HG02678 (cell line): ENCODE measurements around the gene LGALS3BP.

ENCODE experiments used
- ATAC-seq: cut with Tn5 transposase; IDR thresholded peaks from one replicate; pipeline ENCODE4 v1.9.1; 2021; ENCODE audit warnings: mild to moderate bottlenecking, moderate library complexity; ENCODE audit not compliant: unreplicated experiment

LGALS3BP gene

DNA sequence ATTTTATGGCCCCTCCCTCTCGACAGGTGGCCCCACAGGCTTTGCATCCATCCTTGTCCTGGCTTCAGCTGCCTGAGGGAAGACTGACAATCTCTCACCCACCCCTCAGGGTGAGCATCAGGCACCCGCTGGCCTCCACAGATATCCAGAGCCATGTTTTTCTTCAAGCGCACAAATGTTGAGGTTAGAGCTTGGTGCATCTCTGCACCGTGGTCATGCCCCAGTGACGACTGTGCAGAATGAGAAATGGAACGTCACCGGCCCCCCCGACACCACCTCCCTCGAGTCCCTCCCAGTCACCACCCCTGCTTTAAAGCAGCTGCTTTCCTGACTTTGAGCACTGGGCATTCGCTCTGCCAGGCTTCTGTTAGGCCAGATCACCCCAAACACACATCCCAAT, 34.8 kb downstream of the LGALS3BP start:
- ATAC-seq: no peak

GRCh38 chr17:78944026-78944425, 35.7 kb downstream of the LGALS3BP start:
- ATAC-seq: no peak

GRCh38 chr17:78940708-78941107, 39.0 kb downstream of the LGALS3BP start:
- ATAC-seq: no peak

DNA sequence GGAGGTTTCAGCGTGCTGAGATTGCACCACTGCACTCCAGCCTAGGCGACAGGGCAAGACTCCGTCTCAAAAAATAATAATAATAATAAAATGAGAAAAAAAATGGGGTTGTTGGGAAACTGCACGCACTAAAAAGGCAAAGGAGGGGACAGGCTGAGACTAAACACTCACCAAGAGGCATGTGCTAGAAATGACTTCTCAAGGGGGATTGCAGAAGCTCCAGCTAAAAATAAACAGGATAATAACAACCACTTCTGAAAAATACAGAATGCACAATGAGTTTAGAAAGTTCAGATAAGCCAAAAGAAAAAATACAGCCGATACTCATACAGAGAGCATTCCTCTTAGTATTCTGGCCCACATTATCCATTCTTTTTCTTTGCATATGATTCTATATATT, 39.5 kb downstream of the LGALS3BP start:
- no peak for ATAC-seq

DNA sequence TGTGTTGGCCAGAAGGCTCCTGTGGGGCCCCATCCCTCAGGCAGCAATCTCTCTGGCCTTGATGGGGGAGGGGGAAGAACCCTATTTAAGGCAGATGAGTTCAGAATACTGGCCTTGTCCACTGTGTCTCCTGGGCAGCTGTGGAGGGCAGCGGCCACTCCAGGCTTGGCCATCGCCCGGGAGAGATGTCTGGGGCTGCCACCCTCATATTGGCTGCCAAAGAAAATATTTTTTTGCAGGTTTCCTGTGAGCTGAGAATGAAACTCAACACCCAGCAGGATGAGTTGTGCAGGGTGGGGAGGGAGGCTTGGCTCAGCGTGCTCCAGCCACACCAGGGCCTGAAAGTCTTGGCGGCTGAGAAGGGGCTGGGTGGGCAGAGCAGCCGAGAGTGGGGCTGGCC, 40.1 kb downstream of the LGALS3BP start:
- no peak for ATAC-seq

DNA sequence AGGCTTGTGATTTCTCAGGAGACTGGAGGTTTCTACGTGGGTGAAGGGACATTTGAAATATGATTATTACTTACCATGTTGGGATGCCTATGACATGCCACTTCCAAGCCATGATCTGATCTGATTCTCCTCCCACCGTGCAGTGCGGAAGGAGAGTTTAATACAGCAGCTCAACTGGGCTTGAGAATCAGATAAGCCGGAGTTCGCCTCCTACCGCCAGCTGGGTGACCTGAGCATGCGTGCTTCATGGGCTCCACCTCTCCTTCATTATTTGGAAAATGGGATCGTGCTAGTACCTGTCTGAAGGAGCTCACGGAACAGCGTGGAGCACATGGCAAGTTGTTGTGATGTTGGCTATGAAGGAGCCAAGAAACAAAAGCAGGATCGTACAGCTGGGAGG, 42.2 kb downstream of the LGALS3BP start:
- ATAC-seq: no peak

DNA sequence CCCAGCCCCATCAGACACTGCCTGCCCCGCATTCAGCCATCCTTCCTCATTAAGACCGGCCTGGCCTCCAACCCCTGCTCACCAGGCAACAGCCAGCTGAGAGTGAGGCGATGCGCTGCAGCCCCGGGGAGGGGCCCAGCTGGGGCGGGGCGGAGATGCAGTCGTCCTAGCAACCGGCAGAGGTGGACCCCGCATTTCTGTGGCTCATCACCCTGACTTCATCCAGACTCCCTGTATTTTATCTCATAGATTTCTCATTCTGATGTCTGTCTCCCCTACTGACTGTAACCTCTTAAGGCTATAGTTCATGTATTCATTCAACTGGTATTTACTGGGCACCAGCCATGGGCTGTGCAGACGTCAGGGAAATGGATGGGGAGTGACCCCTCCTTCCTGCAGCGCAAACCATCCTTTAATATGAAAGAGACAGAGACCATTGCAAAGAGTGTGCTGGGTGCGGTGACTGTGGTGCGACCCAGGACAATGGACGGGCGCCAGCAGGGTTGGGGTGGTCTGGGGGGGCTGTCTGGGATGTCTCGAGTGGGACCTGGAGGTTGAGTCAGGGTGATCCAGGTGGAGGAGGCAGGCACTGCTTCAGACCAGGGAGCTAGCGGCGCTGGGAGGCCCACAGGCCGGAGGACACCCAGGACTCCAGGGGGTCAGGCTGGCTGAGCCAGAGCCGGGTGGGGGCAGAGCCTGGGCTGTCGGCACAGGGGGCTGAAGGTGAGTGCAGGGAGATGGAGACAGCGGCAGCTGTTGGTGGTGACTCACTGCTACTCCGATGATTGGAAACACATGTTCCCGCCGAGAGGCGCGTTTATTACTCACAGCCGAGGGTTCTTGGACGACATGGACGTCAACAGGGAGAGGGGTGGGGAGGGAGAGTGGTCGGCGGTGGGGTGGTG, 44.1 kb downstream of the LGALS3BP start:
- ATAC-seq: no peak

- ATAC-seq: no peak
These were observed 44.9 kb downstream of the LGALS3BP start for GRCh38 chr17:78934681-78935418.

- ATAC-seq: no peak
These were observed 45.7 kb downstream of the LGALS3BP start for GRCh38 chr17:78933959-78934568.

DNA sequence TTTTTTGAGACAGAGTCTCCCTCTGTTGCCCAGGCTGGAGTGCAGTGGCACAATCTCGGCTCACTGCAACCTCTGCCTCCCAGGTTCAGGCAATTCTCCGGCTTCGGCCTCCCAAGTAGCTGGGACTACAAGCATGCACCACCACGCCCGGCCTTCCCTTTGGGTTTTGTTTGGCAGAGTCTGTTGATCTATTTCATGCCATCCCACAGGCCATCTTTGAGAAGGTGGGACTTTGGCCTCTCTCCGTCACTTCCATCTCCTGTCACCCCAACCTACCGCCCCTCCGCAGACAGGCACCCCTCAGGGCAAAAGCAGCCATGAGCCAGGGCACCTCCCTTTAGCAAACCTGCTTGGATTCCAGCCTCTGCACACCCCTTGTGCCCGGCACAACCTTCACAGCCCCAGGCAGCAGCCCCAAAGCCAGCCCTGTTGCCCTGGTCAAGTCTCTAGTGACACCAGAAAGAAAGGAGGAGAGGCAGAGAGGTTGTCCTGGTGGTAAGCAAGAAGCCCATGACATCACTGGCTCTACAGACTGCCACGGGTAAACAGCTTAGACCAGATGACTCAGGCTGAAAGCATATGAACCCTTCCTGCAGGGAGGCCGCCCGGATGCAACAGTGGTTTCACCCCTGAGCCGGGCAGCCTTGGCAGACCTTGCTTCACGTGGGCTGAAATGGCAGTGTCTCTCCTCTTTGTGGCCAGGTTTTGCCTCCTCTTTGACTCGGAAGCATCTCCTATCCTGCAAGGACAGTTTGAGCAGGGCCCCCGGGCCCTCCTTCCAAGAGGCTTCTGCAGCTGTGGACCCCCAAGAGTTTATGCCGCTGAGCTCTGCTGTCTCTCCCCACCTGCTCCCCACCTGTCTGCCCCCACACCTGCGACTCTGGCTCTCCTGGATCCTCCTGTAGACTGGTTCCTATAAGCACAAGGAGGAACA, 46.4 kb downstream of the LGALS3BP start:
- ATAC-seq: no peak

- ATAC-seq: no peak
These were observed 49.6 kb downstream of the LGALS3BP start for GRCh38 chr17:78929908-78930775.

- no peak for ATAC-seq
These were observed 53.8 kb downstream of the LGALS3BP start for GRCh38 chr17:78925662-78926555.

DNA sequence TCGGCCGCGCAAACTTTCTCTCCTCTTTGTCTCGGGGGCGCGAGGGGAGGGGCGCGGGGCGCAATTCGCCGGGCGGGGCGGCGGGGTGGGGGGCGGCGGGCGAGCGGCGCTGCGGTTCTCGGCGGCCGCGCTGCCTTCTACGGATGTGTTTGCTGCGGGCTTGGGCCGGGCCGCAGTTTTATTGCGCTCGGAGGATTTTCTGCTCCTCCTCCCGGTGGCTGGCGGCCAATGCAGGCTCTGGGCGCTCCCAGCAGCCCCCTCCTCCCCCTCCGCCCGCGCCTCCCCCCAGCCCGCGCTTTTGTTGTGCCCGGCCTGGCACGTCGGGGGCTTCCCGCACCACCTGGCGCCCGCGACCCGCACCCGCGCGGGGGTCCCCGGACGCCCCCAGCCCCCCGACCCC, 54.5 kb downstream of the LGALS3BP start, which contains the start of gene TIMP2:
TIMP2 (minus strand) TSS at position 154 of the 400 bp plus-strand sequence. CDS start 299 bp downstream, outside the sequence.
- ATAC-seq: no peak

- no peak for ATAC-seq
These were observed 55.1 kb downstream of the LGALS3BP start for GRCh38 chr17:78924481-78925151.

DNA sequence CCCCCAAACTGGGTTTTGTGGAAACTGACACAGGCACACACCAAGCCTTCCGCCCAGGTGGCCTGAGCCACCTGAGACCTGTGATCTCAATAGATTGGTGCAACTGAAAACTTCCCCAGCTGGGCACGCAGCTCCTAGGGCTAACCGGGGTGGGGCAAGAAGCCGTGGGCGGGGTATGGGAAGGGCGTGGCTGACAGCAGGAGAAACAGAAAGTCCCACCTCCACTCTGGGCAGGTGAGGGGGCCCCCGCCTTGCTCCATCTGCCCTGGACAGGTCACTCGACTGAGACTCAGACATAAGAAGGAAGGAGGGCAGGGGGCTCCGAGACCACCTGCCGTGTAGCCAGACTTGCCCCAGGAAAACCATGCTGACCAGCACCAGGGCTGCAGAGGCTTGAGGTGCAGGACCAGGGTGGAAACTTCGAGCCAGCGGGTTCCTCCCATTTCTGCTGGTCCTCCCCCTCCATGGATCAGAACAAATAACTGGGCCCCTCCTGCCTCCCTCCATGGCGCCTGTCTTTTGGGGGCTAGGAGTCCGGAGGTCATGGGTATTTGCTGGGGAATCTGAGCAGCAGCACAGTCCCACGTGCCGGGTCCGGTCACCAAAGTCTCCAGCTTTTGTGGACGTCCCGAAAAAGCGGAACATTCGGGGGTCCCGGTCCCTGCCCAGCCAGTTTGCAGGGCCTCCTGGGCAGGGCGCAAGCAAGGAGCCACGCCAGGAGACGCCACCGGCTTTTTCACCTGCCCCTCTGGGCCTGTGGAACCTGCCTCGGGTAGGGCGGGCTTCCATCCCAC, 55.9 kb downstream of the LGALS3BP start:
- no peak for ATAC-seq

DNA sequence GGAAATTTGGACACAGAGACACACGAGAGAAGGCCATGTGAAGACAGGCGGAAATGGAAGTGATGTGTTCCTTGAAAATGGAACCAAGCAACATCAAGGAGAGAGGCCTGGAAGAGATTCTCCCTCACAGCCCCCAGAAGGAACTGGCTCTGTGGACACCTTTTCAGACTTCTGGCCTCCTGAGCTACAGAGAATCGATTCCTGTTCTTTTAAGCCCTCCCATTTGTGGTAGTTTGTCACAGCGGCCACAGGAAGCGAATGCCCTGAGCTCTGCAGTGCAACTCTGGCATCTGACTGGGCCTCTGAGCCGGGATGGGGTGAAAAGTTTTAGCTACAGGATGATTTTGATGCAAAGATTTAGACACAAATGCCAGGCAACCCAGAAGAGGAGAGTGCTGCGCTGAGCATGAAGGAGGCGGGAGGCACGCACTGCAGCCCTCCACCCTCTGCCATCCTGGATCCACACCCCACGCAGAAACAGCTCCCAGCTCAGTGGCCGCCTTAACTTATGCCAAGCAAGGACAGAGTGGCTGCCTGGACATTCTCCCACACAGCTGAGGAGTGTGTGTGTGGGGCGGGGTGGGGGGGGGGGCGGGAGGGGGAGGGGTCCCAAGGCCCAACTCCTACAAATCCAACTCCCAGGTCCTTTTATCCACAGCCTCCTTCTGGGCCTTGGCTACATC, 56.8 kb downstream of the LGALS3BP start:
- ATAC-seq: no peak
